HG02970 (cell line): Measurements from ENCODE around the gene TMEM217.
"Not testable (repeated sequence)": the region's sequence is repeated elsewhere in the genome, so short reads cannot be mapped to it uniquely, and the experiment has no call there.

ENCODE experiments used
- ATAC-seq: cut with Tn5 transposase; IDR thresholded peaks from one replicate; pipeline ENCODE4 v1.9.1; 2021; ENCODE audit warnings: mild to moderate bottlenecking, moderate library complexity, moderate number of reproducible peaks; ENCODE audit not compliant: unreplicated experiment, low FRiP score

The TMEM217 gene

DNA sequence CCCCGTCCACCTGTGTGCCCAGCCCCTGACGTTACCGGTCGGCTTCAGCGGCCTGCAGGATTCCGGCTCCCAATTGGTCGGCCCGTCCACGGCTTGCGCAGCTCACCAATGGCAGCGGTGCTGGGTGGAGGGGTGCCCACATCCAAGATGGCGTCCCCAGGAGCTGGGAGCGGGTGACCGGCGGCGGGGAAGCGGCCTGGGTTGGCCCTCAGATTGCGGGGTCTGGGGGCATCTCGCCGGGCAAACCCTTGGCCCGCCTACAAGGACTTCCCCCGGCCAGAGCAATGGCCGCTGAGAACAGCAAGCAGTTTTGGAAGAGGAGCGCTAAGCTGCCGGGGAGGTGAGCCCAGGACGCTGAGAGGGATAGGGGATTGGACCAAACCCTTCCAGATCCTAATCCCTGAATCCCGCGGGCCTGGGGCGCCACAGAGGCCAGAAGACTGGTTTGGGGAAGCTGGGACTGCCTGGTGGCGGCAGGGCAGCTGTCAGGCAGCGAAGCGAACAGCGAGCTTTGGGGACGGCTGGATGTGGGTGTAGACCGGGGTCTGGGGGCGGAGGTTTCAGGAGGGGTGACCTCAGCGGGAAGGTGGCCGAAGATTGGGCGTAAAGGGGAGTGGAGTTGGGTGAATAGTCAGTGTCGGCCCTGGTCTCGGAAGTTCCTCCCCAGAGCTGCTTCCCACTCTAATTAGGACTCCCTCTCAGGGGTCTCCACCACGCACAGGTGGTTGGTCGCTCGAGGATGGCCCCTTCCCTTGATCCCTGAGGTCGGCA lies at the start of gene TMEM217, which contains the start of gene TBC1D22B:
TMEM217 (minus strand) TSS at position 511 of the 771 bp plus-strand sequence. CDS start 39,114 bp downstream, outside the sequence.
TBC1D22B (plus strand) TSS at position 139 of the 771 bp plus-strand sequence; CDS start at position 285, 146 bp downstream.
- peak; percentile 95 for ATAC-seq

GRCh38 chr6:37307484-37307883 lies 49.5 kb upstream of the TMEM217 start:
- not testable (repeated sequence) for ATAC-seq

DNA sequence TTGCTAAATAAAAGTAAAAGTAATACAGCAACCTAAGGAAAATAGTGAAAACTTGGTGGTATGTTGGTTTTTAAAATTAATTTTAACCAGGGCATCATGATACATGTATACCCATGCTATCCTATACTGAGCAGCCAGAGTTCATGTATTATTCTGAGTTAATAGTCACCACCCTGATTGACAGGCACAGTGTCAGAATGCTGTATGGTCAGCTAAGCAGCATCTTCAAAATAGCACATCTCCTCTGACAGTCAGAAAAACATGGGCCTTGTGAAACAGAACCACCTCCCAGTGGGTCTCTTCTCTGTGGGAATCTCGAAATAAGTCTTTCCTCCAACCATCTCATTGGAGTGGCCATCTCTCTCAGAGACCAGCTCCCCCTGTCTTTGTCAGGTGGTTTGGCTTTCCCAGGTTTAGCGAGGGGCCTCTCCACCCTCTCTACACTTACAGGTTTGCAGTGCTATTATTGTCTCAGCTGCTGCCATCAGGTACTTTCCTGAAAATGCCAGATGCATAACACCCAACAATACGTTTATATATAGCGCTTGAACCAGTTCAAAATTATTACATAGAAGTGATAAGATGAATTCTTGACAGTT lies 48.8 kb upstream of the TMEM217 start:
- no peak for ATAC-seq

- ATAC-seq = no peak
Measured at GRCh38 chr6:37305841-37306425, 48.0 kb upstream of the TMEM217 start.

DNA sequence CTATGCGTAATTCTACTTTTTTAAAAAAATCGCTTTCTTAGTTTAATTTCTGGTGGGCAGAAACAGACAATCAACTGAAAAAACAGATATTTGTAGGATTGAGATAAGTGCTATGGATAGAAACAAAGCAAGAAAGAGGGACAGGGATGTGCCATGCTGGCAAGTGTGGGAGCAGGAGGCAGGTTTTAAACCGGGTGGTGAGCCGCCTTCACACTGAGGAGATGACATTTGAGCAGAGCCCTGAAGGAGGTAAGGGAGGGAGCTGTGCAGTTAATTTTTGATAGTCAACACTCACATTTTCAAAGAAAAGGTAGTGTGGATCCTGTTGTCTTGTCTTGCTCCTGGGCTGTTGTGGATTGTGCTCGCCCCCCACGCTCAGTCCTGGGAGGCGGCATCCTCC lies 46.8 kb upstream of the TMEM217 start:
- no peak for ATAC-seq

GRCh38 chr6:37303891-37304503 lies 46.1 kb upstream of the TMEM217 start:
- ATAC-seq = no peak

GRCh38 chr6:37303091-37303660 lies 45.2 kb upstream of the TMEM217 start:
- ATAC-seq = no peak

DNA sequence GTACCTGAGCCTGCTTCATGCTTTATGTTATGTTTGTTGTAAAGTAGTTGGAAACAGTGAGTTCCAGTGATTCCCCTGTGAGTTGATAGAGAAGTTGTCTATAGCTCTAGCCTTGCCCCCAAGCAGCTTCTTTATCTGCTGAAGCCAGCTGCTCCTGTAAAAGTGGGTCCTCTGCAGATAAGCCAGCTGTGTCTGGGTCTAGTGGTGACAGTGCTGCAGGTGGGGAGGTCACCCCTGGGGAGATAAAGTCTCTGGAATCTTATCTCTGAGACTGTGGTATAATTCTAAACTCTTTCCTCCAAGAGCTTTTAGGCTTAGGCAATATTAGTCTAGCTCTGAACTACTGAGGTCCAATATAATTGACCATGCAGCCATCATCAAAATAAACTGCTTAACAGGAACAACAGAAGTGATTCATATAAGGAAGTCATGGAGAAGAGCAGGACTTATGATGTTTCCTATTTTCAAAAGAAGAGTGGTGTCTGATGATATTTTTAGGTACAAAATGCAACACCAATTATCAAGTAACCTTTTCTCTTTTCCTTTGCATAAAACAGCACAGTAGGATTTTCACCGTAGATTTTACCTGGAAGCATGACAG lies 44.2 kb upstream of the TMEM217 start:
- no peak for ATAC-seq

DNA sequence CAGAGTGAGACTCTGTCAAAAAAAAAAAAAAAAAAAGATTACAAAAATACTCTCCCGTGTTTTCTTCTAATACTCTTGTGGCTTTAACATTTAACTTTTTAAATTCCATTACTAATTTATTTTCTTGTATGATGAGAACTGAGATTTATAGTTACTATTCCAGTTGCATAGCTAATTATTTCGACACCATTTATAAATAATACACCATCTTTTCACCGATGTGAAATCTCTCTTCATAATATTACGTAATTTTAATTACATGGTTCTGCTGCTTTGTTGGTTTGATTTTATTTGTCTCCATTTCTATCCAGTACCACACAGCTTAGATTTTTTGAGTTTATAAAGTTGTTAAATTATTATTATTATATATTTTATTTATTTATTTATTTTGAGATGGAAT lies 42.0 kb upstream of the TMEM217 start:
- ATAC-seq = no peak

- ATAC-seq = no peak
Measured at GRCh38 chr6:37298958-37299357, 41.0 kb upstream of the TMEM217 start.

DNA sequence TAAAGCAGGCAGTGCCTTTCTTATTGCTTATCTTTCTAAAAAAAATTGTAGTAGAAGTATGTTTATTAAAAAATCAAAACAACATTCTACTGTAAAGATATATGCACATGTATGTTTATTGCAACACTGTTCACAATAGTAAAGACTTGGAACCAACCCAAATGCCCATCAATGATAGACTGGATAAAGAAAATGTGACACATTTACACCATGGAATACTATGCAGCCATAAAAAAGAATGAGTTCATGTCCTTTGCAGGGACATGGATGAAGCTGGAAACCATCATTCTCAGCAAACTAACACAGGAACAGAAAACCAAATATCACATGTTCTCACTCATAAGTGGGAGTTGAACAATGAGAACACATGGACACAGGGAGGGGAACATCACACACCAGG lies 39.7 kb upstream of the TMEM217 start:
- not testable (repeated sequence) for ATAC-seq

DNA sequence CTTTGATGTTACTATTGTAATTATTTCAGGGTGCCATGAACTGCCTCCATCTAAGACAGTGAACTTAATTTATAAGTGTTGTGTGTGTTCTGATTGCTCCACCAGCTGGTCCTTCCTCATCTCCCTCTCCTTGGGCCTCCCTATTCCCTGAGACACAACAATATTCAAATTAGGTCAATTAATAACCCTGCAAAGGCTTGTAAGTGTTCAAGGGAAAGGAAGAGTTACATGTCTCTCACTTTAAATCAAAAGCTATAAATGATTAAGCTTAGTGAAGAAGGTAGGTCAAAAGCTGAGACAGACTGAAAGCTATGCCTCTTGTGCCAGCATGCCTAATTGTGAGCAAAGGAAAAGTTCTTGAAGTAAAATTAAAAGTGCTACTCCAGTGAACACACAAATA lies 35.5 kb upstream of the TMEM217 start:
- ATAC-seq = no peak

- no peak for ATAC-seq
Measured at GRCh38 chr6:37289931-37290330, 32.0 kb upstream of the TMEM217 start.

- ATAC-seq = no peak
Measured at GRCh38 chr6:37288247-37288646, 30.3 kb upstream of the TMEM217 start.

GRCh38 chr6:37287519-37288157 lies 29.7 kb upstream of the TMEM217 start:
- no peak for ATAC-seq

DNA sequence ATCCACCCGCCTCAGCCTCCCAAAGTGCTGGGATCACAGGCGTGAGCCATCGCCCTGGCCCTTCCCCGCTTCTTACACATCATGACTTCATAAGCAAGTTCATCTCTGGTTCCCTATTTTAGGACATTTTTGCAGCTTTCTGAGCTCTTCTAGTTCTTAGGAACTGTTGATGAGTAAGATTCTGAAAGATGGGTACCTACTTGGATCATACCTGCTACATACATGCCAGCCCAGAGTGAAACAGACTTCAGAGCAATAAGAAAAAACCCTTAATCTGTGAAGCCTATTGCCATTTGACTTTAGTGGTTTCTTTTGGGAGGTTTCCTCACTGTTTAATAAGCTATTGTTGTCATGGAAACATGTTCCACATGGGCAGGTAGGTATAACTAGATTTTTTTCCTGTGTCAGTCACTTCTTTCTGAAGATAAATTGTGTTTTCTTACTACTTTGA lies 27.9 kb upstream of the TMEM217 start:
- no peak for ATAC-seq

DNA sequence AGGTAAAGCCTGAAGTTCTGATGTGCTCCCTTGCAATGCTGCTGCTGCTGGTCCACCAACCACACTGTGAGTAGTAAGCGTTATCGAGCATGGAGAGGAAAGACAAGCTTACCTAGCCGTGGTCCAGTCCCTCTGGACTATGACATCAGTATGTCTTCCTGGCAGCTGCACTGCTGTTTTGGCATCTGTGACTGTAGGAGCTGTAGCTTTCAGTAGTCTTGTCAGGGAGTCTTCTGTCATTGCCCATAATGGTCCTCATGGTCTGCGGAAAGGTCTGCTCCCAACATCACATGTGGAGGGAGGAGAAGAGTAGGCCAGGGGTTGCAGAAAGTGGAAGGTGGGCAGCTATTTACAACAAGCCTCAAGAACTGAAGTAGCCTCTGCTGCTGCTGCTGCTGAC lies 26.8 kb upstream of the TMEM217 start:
- no peak for ATAC-seq

DNA sequence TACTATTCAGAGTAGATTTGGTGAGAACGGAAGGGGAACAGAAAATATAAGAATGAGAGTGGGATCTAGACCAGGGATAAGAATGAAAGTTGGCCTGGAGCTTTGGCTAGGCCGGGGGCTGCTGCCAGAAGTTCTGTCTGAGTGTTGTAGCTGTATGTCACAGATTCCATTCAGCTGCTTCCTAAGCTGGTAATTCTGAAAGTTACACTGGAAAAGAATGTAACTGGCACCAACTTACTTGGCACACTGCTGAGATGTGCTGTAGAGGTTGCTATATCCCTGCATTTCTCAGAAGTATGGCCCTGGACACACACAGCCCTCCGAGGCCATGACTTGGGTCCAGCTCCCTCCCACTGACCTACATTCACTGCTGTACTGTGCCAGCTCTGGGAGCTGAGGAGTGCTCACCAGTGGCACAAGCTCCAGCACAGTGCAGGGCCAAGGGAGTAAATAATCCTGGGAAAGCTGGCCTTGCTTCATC lies 25.8 kb upstream of the TMEM217 start:
- no peak for ATAC-seq

DNA sequence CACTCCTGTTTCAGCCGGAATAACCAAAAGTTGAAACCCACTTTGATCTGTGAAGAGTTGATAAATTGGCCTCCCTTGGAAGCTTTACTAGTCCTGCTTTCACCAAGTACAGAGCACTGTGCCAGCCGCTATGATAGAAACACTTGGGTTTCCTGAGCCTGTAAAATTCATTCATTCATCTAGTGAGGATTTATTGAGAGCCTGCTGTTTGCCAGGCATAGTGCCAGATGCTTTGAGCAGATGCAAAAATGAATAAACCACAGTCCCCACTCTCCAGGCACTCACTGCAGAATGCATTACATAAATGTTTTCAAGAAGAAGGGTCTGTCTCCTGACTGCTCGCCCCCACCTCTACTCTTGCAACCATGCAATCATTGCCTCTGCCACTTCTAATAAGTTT lies 25.3 kb upstream of the TMEM217 start:
- no peak for ATAC-seq

GRCh38 chr6:37282371-37282770 lies 24.4 kb upstream of the TMEM217 start:
- ATAC-seq = no peak
